HuH-7 (cell line): ENCODE data around the gene MLXIPL.
"Not testable (repeated sequence)": the region's sequence is repeated elsewhere in the genome, so short reads cannot be mapped to it uniquely, and the experiment has no call there.

Experiments
- DNase-seq: peaks from one replicate; pipeline ENCODE4 v3.0.0; 2011; ENCODE audit warnings: low spot score

MLXIPL gene, protein sequence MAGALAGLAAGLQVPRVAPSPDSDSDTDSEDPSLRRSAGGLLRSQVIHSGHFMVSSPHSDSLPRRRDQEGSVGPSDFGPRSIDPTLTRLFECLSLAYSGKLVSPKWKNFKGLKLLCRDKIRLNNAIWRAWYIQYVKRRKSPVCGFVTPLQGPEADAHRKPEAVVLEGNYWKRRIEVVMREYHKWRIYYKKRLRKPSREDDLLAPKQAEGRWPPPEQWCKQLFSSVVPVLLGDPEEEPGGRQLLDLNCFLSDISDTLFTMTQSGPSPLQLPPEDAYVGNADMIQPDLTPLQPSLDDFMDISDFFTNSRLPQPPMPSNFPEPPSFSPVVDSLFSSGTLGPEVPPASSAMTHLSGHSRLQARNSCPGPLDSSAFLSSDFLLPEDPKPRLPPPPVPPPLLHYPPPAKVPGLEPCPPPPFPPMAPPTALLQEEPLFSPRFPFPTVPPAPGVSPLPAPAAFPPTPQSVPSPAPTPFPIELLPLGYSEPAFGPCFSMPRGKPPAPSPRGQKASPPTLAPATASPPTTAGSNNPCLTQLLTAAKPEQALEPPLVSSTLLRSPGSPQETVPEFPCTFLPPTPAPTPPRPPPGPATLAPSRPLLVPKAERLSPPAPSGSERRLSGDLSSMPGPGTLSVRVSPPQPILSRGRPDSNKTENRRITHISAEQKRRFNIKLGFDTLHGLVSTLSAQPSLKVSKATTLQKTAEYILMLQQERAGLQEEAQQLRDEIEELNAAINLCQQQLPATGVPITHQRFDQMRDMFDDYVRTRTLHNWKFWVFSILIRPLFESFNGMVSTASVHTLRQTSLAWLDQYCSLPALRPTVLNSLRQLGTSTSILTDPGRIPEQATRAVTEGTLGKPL

GRCh38 chr7:73623798-73624668 is at the start of gene MLXIPL:
Gene MLXIPL, minus strand, starts transcription at chr7:73624522. Its CDS starts 30 bp downstream, at chr7:73624492.
- DNase-seq: peak; percentile 96

DNA sequence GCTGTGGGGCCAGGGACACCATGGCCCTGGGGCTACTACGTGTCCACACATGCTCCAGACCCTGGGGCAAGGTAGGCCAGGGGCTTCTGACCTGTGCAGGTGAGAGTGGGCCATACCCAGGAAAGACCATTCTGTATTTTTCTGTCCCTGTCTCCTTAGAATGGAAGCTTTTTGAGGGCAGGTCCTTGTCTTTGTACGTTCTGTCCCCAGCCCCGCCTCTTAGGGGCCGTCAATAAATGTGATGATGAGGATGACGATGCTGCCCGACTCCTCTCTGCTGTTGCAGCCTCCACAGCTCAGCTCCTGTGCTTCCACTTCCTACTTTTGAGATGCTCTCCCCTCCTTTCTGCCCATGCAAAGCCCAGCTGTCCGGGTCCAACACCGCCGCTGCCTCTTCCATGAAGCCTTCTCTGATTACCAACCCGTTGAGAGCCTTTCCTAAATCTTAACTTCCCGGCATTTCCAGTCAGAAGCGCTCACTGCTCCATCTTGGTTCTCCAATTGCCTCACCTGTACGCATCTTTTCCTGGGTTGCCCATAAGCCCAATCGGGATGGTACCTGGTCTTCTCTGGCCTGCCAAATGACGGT is 47.6 kb upstream of the MLXIPL start:
- no peak for DNase-seq

- DNase-seq: no peak
Observed at GRCh38 chr7:73671322-73671661, 47.0 kb upstream of the MLXIPL start.

- no peak for DNase-seq
Observed at GRCh38 chr7:73669858-73670385, 45.6 kb upstream of the MLXIPL start.

- DNase-seq: no peak
Observed at GRCh38 chr7:73669288-73669701, 45.0 kb upstream of the MLXIPL start.

- DNase-seq: no peak
Observed at GRCh38 chr7:73668886-73669230, 44.5 kb upstream of the MLXIPL start.

GRCh38 chr7:73668103-73668885 is 44.0 kb upstream of the MLXIPL start:
- DNase-seq: peak; percentile 54

DNA sequence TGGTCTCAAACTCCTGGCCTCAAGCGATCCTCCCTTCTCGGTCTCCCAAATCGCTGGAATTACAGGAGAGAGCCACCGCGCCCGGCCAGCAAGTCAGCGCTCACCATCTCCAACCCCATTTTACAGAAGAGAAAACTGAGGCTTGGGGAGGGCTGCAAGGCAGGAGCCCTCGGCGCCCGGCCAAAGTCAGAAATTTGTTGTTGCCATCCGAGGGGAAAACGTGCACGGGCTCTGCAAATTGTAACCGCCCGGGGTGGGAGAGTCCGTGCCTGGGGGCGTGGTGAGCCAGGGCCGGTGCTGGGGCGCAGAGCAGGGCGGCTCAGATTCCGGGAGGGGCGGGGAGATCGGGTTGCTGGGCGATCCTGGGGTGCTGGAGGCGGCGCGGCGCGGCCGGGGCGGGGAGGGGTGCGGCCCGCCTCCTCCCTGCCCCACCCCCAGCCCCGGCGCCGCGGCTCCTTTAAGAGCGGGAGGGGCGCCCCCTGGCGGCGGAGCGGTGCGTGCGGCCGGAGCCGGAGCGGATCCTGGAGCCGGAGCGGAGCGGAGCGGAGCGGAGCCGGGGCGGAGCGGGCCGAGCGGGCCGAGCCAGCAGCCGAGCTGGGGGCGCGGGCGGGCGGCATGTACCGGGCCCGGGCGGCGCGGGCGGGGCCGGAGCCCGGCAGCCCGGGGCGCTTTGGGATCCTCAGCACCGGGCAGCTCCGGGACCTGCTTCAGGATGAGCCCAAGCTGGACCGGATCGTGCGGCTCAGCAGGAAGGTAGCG is 43.2 kb upstream of the MLXIPL start, which contains the start of gene VPS37D:
VPS37D (plus strand) TSS at position 488 of the 759 bp plus-strand sequence; CDS start at position 616, 128 bp downstream.
- DNase-seq: peak; percentile 85

DNA sequence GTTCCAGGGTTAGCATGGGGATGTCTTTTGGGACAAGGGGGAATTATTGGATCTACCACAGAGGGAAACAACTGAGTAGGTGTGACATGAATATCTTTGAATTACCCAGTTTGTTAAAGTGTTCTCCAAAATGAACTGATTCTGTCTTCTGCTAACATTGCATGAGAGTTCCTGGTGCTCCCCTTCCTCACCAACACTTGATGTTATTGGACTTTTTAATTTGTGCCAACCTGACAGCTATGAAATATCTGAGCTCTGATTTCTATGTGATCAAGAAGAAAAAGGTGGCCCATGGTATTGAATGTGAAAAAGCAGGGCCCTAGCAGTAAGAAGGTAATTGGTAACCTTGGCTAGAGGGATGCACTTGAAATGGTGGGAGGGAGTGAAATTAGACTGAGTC is 38.7 kb upstream of the MLXIPL start:
- DNase-seq: no peak

GRCh38 chr7:73660594-73660993 is 36.3 kb upstream of the MLXIPL start:
- DNase-seq: not testable (repeated sequence)

- DNase-seq: no peak
Observed at GRCh38 chr7:73659983-73660382, 35.7 kb upstream of the MLXIPL start.

DNA sequence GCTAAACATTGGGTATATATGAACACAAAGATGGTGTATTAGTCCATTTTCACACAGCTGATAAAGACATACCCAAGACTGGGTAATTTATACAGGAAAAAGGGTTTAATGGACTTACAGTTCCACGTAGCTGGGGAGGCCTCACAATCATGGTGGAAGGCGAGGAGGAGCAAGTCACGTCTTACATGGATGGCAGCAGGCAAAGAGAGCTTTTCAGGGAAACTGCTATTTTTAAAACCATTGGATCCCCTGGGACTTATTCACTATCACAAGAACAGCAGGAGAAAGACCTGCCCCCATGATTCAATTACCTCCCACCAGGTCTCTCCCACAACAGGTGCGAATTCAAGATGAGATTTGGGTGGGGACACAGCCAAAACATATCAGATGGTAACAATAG is 31.0 kb upstream of the MLXIPL start:
- DNase-seq: not testable (repeated sequence)

GRCh38 chr7:73652541-73652949 is 28.2 kb upstream of the MLXIPL start:
- DNase-seq: no peak

- DNase-seq: no peak
Observed at GRCh38 chr7:73650524-73650923, 26.2 kb upstream of the MLXIPL start.

GRCh38 chr7:73649576-73649975 is 25.3 kb upstream of the MLXIPL start:
- no peak for DNase-seq

DNA sequence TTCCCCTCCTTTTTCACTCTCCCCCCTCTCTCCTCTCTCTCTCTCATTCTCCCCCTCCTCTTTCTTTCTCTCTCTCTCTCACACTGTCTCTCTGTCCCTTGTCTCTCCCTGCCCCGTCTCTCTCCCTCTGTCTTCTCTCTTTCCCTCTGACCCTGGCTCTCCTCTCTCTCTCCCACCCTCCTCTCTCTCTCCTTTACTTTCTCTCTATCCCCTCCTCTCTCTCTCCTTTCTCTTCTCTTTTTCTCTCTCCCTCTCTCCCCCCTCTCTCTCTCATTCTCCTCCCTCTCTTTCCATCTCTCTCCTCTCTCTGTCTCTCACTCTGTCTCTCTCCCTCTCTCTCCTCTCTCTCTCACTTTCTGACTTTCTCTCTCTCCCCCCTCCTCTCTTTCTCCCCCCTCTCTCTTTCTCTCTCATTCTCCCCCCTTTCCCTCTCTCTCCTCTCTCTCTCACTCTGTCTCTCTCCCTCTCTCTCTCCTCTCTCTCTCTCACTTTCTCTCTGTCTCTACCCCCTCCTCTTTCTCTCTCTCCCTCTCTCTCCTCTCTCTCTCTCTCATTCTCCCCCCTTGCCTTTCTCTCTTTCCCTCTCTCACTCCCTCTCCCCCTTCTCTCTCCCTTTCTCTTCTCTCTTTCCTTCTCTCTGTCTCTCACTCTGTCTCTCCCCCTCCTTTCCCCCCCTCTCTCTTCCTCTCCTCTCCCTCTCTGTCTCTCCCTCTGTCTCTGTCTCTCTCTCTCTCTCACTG is 24.4 kb upstream of the MLXIPL start:
- DNase-seq: no peak

DNA sequence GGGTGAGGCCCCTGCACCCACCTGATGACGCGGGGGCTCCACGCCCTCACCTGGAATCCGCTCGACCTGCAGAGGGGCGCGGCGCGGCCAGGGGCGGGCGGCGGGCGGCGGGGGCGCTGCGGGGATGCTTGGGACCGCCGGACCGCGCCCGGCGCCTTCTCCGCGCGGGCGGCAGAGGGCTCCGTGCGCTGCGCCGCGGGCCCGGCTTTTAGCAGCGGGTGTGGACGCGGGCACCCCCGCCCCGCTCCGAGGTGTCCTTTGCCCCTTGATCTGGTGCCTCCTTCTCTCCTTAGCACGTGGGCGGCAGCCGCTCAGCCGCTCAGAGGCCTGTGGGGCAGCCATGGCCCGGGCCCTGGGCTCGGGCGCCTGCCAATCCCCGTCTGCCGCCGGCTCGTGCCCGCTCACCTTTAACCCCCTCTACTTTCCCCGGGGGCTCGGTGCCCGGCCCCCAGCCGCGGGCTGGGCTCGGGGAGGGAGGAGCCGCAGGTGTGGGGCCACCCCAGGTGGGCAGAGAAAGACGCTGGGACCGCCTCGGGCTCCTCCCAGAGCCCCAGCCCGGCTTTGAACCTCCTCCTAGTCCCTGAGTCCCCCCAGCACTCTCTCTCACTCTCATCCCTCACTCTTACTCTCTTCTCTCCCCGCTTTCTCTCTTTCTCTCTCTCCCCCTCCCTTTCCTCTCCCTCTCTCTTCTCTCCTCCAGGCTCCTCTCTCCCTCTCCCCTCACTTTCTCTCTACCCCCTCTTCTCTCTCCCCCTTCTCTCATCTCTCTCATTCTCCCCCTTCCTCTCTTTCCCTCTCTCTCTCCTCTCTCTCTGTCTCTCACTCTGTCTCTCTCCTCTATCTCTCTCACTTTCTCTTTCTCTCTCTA is 23.6 kb upstream of the MLXIPL start:
- peak; percentile 55 for DNase-seq
